GM12892 (cell line): Measurements from ENCODE around the gene C2CD2L.

Experiments used
- POLR2A ChIP-seq: IDR thresholded peaks from 2 replicates; pipeline ENCODE4 v1.6.1; 2011; ENCODE audit warnings: low read depth, low read length, control low read depth
- POLR2AphosphoS5 ChIP-seq: IDR thresholded peaks from 2 replicates; pipeline ENCODE4 v1.6.1; 2011; ENCODE audit warnings: low read depth, low read length, control low read depth

- TF ChIP-seq POLR2A: no peak
- no peak for TF ChIP-seq POLR2AphosphoS5
These were observed 12.4 kb upstream of the C2CD2L start for GRCh38 chr11:119094816-119095065.
